Subcutaneous adipose tissue (tissue), 4 donors: ENCODE measurements around the gene MKI67. TPM values are rescaled to one million over a fixed set of nuclear protein-coding genes. Genes with fewer than 3 reads are reported as not detected.

Source experiments
- total RNA-seq, 4 donors: library from RNA; depleted of rRNA; stranded (reverse); fragments of >200 nt; gene quantifications; one replicate each; pipeline ENCODE4 v1.1.0, GENCODE V29; 2016
- TF ChIP-seq, protein P1 (sequence below): fragments of 450-650 bp; IDR thresholded peaks from one replicate; pipeline ENCODE4 v1.5.1; 2016; ENCODE audit warnings: low read depth, mild to moderate bottlenecking, control low read depth, antibody characterized with exemption, moderate library complexity

The MKI67 gene
- total RNA-seq, 4 donors from 2014 or later: 0.49 to 6.5 (median 3.1) TPM

DNA sequence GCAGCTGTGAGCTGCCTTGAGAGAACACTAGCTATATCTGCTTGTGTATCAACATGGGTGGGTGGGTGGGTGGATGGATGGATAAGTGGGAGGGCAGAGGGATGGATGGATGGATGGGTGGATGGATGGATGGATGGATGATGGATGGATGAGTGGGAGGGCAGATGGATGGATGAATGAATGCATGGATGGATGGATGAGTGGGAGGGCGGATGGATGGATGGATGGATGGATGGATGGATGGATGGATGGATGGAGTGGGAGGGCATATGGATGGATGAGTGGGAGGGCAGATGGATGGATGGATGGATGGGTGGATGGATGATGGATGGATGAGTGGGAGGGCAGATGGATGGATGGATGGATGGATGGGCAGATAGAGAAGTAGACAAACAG is 76.1 kb downstream of the MKI67 start:
- TF ChIP-seq, protein P1, sequence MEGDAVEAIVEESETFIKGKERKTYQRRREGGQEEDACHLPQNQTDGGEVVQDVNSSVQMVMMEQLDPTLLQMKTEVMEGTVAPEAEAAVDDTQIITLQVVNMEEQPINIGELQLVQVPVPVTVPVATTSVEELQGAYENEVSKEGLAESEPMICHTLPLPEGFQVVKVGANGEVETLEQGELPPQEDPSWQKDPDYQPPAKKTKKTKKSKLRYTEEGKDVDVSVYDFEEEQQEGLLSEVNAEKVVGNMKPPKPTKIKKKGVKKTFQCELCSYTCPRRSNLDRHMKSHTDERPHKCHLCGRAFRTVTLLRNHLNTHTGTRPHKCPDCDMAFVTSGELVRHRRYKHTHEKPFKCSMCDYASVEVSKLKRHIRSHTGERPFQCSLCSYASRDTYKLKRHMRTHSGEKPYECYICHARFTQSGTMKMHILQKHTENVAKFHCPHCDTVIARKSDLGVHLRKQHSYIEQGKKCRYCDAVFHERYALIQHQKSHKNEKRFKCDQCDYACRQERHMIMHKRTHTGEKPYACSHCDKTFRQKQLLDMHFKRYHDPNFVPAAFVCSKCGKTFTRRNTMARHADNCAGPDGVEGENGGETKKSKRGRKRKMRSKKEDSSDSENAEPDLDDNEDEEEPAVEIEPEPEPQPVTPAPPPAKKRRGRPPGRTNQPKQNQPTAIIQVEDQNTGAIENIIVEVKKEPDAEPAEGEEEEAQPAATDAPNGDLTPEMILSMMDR: no peak

DNA sequence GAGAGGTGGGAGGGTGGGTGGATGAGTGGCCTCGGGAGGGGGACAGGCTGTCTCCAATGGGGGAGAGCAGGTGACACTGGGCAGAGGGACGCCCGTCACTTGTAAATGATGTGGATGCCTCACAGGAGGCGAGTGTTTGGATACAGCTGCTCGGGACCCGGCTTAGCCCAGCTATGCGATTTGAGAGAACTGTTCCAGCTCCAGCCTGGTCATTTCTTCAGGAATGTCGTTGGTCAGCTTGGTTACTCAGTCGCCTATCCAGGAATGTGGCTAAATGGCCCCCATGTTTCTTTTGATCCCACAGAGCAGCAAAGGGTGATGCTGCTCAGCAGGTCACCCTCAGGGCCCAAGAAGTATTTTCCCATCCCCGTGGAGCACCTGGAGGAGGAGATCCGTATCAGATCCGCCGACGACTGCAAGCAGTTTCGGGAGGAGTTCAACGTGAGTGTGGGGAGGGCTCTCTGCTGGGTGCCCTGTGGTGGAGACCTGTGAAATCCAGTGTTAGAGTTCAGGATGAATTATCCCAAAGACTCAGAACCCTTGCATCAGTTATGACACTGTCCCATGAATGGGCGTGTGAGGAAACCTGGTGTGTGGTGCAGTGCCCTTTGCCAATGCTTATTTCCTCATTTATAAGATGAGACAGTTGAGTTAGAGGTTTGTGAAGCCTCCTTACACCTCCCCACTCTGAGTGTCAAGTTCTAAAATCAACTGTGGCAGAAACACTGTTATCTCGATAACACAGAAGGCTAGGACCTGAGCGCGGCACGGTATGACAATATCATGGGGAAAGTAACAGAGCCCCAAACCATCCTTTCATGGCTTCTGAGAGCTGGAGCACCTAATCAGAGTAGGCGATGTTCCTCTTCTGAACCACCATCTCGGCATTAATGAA is 76.8 kb downstream of the MKI67 start:
- TF ChIP-seq, protein P1: no peak

DNA sequence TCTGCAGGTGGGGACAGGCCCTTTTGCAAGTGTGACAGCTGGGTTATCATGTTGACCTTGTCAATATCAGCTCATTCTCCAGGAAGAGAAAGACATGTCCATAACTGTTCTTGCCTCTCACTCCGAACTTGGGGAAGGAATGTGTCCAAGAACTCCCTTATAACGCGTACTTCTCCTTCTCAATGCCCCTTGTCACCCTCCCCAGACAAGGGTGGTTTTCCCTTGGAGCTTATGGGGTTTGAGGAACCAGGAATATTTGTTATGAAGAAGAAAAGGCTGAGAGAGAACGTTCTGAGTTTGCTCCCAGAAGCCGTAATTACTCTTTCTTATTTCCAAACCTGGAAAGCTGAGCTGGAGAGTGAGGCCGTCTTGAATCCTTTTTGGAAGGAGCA is 77.4 kb downstream of the MKI67 start:
- TF ChIP-seq, protein P1: no peak

DNA sequence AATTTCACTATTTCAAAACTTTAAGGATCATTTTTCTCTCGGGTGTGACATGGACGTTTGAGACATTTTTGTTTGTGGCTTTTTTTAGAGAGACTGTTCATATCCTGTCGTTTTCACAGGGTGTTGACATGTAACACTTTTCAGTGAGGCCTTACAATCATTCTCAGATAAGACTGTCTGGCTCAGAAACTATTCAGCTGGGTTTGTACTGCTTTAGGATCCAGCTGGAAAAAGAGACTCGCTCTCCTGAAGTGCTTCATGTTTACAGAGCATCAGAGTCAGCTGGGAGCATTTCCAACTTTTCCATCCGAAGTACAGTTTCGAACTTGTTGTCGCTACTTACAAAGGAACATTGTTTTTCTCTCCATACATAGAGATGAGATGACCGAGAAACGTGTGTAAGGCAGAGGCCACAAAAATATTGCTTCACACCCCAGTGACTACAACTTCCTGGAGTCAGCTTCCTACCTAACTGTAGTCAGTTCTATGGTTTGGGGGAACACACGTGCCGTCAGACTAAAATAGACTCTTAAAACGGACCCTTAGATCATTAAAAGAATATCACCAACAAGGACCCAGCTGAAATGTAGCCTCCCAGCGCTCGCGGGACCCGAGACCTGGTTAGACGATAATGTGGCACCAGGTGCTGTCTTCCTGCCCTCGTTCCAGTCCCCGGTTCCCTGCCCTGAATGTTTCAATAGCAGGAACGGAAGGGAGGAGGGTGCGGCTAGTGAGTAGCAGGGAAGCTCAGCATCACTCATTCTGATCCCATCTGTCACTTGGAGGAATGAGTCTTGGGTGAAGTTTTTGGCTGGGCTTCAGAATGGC is 78.0 kb downstream of the MKI67 start:
- TF ChIP-seq, protein P1: no peak

DNA sequence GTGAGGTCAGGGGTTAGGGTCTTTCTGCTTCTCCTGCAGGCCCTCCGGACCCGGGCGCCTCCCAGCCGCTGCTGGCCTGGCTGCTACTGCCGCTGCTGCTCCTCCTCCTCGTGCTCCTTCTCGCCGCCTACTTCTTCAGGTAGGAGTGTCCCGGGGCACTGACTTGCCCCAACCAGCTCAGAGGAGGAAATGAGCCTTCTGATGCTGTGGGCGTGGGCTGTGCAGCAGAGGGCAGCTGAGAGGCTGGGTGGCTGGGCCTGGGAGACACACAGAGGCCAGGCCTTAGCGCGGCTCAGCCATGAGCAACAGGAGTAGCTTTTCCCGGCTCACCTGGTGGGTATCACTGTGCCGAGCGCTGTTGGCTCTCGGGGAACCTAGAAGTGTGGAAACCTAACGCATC is 78.9 kb downstream of the MKI67 start:
- TF ChIP-seq, protein P1: no peak

DNA sequence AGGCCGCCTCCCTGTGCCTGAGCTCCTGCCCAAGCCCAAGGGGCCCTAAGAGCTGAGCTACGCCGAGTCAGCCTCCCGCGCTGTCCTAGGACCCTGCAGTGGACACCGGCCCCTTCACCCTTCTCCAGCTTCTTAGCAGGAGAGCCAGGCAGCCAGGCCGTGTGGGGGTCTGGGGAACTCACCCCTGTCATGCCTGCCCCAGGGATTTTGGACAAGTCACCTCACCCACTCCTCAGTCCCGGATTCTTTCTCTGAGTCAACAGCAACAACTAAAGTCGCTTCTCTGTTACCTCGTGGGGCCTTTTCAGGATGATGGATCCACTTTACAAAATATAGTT is 79.3 kb downstream of the MKI67 start:
- TF ChIP-seq, protein P1: no peak

Other genes starting within 250 kb of the MKI67 start
- not detected for gene CLRN3, start 233.5 kb downstream of the MKI67 start, total RNA-seq
- 10 to 100 TPM; 10.7 to 66.8 (median 27.9) TPM for gene PTPRE, start 219.3 kb downstream of the MKI67 start, total RNA-seq